Hematopoietic multipotent progenitor cell treated with erythropoietin and hydrocortisone succinate and interleukin-3 and kit ligand, for 6 days (in vitro differentiated cells): ENCODE data around the gene SNTG2.
"Not testable (repeated sequence)": the region's sequence is repeated elsewhere in the genome, so short reads cannot be mapped to it uniquely, and the experiment has no call there.

ENCODE experiments used
- DNase-seq: peaks from one replicate; pipeline ENCODE4 v3.0.0-alpha.2; 2015

Gene SNTG2

DNA sequence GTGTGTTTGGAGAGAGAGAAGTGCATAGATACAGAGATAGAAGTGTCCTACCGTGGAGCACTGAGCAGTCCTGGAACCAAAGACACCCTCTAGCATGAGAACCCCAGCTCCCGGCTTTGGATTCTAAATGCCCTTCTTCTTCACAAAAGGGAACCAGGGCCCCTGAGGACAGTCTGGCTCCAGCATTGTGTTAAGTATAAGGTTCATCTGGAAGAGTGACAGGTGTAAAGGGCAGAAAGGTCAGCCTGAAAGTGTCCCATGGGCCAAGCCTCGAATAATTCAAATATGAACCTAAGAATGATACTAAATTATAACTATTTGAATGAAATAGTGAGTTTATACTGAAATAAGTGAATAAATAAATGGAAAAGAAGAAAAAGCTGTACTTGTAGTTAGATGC is 109.7 kb downstream of the SNTG2 start:
- DNase-seq: no peak

GRCh38 chr2:1060987-1061386 is 110.3 kb downstream of the SNTG2 start:
- no peak for DNase-seq

DNA sequence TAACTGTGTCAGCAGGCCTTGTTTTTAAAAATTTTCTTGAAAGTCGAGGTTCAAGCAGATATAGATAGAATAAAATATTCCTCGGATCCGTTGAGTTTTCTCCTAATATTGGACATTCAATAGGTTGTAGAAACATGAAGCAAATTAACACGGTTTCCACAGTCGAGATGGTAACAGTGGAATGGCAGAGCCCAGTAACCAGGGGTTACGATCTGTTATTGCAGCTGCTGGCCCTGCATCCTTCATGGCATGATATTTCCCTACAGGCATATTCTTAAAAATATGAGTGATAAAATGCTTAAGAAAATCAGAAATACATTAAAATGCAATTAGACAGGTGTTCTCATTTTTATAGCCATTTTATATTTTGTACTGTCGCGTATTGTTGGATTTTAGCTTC is 117.6 kb downstream of the SNTG2 start:
- DNase-seq: no peak

- no peak for DNase-seq
Observed at GRCh38 chr2:1068822-1069221, 118.2 kb downstream of the SNTG2 start.

- no peak for DNase-seq
Observed at GRCh38 chr2:1069847-1070246, 119.2 kb downstream of the SNTG2 start.

DNA sequence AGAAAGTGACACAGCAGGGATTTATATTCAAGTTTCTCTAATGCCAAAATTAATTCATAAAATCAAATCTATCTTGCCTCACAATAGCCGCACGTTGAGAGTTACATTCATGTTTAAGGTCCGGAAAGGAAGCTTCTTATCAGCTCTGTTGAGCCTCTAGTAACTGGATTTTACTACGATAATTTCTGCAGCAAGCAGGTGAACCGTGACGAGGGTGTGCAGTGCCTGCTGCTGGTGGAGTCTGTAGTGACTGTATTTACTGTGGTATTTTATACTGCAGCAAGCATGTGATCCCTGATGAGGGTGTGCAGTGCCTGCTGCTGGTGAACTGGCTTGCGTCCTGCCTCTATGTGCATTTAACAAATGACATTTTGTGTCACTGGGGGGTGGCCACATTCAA is 120.0 kb downstream of the SNTG2 start:
- no peak for DNase-seq

DNA sequence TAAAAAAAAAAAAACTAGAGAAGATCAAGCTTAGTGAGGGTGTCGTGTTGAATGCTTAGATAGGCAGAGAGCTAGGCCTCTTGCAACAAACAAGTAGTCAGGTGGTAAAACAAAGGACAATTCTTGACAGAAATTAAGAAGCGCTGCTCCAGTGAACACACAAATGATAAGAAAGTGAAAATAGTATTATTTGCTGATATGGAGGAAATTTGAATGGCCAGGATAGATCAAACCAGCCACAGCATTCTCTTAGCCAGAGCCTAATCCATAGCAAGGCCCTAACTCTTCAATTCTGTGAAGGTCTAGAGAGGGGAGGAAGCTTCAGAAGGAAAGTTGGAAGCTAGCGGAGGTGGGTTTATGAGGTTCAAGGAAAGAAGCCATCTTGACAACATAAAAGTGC is 121.0 kb downstream of the SNTG2 start:
- DNase-seq: no peak

DNA sequence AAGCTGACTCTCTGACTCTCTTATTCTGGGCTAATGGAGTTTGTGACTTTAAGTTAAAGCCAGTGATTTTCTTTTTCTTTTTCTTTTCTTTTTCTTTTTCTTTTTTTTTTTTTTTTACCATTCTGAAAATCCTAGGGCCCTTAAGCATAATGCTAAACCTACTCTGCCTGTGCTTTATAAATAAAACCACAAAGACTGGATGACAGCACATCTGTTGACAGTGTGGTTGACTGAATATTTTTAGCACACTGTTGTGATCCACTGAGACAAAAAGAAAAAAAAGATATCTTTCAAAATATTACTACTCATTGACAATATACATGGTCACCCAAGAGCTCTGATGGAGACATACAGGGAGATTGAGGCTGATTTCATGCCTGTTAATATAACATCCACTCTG is 121.6 kb downstream of the SNTG2 start:
- DNase-seq: no peak

DNA sequence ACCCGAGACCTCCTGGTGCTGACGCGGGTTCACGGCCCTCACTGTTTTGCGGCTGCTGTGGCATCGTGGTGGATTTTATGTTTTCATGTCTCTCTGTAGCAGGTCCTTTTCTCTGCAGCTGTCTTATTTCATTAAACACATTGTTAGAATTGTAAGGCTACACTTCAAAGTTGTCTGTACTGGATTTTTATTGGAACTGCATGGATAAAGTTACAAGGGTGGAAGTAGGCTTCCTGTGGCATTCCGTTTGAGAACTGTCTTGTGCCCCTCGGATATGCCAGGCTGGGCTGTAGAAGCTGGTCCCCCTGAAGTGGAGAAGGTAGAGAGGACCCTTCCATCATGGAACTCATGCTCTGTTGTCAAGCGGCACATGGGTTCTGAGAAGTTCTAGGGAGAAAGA is 127.3 kb downstream of the SNTG2 start:
- DNase-seq: no peak

DNA sequence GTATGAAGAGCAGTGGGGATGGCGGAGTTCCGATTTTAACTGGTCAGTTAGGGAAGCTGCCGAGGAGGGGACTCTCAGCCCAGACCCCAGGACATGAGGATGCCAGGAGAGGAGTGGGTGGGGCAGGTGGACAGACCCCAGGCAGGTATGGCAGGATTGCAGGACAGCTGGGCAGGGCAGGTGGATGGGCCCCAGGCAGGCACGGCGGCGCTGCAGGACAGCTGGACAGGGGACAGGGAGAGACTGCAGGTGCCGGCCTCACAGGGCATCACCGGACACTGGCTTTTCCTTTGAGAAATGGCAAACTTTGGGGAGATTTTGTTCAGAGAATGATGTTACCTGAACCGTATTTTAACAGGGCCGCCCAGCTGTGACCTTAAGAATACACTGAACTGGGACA is 127.7 kb downstream of the SNTG2 start:
- no peak for DNase-seq

- DNase-seq: no peak
Observed at GRCh38 chr2:1079873-1080799, 129.5 kb downstream of the SNTG2 start.

DNA sequence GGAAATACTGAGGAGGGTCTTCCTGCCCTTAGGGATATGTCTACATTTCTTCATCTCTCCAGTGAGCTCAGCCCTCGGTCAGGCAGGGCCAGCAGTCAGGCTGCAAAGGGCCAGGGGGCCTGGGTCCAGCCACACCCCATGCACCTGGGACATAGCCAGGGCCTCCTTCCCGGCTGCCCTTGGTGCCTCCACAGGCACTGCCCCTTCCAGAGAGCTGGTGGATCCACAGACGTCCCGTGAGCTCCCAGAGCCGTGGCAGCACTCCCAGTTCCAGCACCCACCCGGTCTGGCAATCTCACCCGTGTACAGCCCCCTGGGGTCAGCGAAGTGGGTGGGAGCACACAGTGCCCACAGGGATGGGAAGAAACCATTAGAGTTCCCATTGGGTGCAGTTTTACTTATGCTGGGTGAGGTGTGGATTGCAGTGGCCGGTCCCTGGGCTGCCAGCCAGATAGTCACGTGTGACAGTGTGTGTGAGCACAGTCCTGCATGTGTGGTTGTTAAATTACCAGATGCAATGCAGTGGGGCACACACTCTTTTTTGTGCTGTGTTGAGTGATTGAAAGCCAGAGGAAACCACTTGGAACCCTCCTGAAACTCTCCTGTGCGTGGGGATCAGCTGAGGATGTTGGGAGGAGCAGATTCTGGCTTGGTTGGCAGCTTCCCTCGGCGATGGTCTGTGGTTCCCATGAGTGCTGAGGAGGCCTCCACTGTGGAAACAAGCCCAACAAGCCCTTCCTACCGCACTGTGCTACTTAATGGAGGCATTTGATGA is 131.0 kb downstream of the SNTG2 start:
- no peak for DNase-seq

GRCh38 chr2:1082456-1083205 is 132.0 kb downstream of the SNTG2 start:
- DNase-seq: no peak

DNA sequence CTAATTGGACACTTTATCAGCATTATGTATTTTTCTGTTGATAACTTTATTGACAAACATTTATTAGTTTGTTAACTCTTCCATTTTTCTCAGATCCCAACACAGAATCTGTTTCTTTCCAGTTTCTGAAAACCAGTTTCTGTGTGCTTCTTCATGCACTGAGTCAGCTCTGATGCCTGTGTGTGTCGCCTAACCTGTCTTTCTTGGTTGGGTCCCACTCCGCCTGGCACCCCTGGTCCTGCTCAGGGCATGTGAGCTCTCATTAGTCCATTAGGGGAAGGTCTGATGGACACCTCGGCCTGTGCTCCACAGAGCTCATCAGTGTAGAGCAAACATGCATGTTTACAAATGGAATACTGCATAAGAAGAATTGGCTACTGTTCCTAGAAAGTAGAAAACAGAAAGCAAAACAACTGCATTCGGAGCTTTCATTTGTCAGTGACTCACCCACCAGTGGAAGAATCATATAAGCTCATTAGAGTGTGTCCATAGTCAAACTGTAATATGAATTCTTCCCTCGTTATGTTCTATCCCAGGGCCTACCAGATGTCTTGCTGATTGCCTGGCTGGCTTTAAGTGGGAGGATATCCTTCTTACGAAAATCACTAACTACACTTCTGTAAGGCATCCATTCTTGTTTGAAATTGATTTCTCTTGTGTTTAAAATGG is 137.7 kb downstream of the SNTG2 start:
- DNase-seq: no peak

GRCh38 chr2:1088940-1089339 is 138.3 kb downstream of the SNTG2 start:
- DNase-seq: no peak

GRCh38 chr2:1091895-1092585 is 141.4 kb downstream of the SNTG2 start:
- no peak for DNase-seq

DNA sequence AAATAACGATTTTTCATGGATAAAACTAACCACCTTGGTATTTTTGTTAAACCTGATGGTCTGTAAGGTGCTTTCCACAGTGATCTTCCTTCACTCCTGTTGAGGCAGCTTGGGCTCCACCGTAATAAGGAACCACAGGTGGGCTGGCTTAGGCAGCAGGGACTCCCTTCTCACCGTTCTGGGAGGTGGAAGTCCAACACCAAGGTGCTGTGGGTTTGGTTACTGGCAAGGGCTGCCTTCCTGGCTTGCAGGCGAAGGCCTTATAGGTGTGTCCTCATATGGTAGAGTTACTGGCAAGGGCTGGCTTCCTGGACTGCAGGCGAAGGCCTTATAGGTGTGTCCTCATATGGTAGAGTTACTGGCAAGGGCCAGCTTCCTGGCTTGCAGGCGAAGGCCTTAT is 143.0 kb downstream of the SNTG2 start:
- DNase-seq: not testable (repeated sequence)

GRCh38 chr2:1097101-1097500 is 146.5 kb downstream of the SNTG2 start:
- no peak for DNase-seq

DNA sequence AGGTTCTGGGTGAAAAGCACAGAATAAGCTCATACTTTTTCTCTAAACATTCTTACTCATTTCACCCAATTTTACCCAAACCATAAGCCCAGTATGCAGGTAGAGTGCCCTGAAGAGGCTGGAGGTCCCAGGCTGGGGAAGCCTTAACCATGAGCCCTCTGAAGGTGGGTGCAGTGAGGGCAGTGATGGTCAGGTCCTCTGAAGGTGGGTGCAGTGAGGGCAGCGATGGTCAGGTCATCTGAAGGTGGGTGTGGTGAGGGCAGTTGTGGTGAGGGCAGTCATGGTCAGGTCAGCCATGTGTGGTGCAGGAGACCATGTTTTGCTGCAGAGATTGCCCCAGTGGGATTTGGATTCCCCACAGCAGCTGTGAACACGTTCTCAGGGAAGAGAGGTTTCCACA is 148.8 kb downstream of the SNTG2 start:
- no peak for DNase-seq

DNA sequence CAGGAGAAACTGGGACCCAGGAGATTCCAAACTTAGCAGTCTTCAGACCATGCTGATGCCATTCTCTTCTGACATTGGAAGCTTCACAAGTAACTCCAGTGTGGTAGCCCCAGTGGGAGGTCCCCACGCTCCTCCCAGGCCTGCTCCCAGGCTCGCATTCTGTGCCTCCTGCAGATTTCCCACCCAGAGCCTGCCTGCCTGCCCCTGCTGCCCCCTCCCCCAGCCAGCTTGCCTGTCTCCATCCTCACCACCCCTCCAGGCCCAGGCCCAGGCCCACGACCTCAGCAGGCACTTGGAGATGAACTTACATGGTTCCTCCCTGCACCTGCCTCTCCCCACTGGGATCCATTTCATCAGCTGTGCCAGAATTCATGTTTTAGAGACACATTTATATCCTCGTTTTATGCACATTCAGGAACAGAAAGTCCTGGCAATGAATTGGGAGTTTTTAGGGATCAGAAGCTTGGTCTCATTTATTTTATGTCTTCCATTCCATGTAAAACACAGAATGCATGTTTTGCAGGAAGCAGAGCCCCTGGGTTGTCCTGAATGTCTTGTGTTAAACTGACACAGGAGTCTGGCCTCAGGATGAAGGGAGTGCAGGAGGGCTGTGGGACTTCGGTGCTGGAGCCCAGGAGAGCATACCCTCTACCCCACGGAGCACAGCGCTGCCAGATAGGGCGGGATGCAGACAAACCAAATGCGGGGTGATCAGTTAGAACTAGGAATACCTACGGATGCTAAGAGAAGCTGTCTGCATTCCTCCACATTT is 150.5 kb downstream of the SNTG2 start:
- no peak for DNase-seq

- DNase-seq: no peak
Observed at GRCh38 chr2:1101982-1102590, 151.4 kb downstream of the SNTG2 start.
